LNCaP clone FGC (cell line): Measurements from ENCODE around the gene P4HA3.

ENCODE experiments used
- DNase-seq: peaks from one replicate; pipeline ENCODE4 v3.0.0-alpha.2; 2011; ENCODE audit warnings: low read depth
- H3K4me3 ChIP-seq: 2 replicates; pipeline ENCODE4 v1.5.1; 2011; ENCODE audit warnings: mild to moderate bottlenecking, low read depth, low read length, control low read depth
- TF ChIP-seq, protein P1 (sequence below): IDR thresholded peaks from 2 replicates; pipeline ENCODE4 v1.5.1; 2012; ENCODE audit warnings: mild to moderate bottlenecking; ENCODE audit not compliant: control insufficient read depth, insufficient read depth; ENCODE audit errors: extremely low read depth

P4HA3 gene

DNA sequence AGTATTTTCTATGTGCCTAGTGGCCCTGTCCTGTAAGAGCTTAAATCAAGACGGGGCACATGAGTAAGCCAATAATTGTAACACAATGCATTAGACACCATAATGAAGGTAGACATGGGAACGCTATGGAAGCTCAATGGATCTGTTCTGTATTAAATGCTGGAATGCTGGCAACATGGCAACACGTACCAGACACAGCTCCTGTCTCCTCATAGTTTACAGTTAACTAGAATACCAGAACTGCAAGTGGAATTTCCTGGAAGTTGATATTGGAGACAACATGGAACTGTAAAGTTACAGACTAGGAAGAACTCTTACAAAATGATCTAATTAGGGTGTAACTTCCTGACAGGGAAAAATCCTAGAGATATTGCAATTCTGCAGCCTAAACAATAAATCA is 12.4 kb downstream of the P4HA3 start:
- TF ChIP-seq, protein P1, sequence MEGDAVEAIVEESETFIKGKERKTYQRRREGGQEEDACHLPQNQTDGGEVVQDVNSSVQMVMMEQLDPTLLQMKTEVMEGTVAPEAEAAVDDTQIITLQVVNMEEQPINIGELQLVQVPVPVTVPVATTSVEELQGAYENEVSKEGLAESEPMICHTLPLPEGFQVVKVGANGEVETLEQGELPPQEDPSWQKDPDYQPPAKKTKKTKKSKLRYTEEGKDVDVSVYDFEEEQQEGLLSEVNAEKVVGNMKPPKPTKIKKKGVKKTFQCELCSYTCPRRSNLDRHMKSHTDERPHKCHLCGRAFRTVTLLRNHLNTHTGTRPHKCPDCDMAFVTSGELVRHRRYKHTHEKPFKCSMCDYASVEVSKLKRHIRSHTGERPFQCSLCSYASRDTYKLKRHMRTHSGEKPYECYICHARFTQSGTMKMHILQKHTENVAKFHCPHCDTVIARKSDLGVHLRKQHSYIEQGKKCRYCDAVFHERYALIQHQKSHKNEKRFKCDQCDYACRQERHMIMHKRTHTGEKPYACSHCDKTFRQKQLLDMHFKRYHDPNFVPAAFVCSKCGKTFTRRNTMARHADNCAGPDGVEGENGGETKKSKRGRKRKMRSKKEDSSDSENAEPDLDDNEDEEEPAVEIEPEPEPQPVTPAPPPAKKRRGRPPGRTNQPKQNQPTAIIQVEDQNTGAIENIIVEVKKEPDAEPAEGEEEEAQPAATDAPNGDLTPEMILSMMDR = no peak
- no peak overlapping the region for H3K4me3 ChIP-seq
- no peak for DNase-seq

DNA sequence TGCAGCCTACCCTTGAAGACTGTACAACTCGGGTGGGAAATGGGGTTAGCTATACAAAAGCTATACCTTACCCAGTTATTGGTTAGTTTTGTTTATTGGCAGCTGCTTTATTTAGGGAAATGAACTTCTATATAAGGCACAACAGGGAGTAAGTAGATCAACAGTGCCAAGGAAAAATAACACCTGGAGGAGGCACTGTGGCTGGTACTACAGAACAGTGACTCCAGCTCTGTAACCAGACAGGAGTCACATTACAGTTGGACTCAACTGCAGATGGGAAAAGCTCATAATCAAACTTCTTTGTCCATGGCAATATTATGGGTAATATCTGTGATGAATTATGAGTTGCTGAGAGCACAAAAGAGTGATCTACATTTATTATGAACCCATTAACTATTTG is 14.0 kb downstream of the P4HA3 start:
- TF ChIP-seq, protein P1 = no peak
- H3K4me3 ChIP-seq = no peak overlapping the region
- no peak for DNase-seq

DNA sequence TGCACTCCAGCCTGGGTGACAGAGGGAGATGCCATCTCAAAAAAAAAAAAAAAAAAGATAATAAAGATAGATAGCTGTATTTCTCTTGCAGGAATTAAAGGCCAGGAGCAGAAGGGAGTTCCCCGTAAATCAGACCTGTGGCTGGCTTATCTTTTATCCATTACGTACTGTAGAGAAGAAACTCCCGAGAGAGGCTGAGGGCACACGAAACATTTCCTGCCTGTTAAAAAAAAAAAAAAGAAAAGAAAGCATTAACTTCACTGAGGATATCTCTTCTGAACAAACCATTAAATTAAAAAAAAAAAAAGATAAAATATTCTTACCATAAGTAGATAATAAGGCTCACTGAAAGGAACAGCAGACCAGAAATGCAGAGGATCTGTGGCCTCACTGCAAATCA is 22.5 kb downstream of the P4HA3 start:
- H3K4me3 ChIP-seq = no peak overlapping the region
- DNase-seq = no peak
- TF ChIP-seq, protein P1 = no peak

DNA sequence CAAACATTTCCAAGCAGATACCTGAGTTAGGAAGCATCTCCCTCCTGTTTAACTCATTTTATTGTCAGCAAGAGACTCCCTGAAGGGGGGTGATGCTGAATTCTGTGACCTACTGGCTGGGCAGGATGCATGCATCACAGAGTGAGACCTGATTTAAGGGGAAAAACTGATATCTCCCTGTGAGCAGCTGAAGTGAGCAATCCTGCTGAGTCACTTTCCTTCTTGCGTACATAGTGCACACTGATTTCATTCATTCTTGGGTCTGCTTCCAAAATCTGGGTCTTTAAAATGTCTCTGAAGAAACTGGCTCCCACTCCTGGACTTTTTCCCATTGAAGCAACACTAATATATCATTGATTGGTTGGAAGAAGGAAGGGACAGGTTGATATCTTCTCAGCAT is 23.3 kb downstream of the P4HA3 start:
- TF ChIP-seq, protein P1 = no peak
- peak; percentile 21 for DNase-seq
- no peak overlapping the region for H3K4me3 ChIP-seq

DNA sequence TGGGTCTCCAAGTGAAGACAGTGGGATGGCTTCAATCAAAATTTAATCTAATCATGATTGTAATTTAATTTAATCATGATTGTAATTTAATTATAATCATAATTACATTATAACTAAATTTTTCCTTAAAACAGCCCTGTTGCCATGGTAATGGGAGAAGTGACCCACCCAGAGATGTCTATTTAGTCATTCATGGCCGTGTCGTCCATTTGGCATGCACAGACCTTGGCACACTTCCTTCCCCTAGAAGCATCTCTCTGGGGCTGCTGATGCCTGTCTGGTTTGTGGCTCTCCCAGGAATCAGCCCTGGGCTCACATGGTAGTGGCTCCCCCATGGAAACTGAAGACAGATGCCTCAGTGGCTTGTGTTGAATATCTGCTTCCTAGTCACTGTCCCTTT is 27.0 kb downstream of the P4HA3 start:
- DNase-seq = no peak
- H3K4me3 ChIP-seq = no peak overlapping the region
- TF ChIP-seq, protein P1 = no peak

DNA sequence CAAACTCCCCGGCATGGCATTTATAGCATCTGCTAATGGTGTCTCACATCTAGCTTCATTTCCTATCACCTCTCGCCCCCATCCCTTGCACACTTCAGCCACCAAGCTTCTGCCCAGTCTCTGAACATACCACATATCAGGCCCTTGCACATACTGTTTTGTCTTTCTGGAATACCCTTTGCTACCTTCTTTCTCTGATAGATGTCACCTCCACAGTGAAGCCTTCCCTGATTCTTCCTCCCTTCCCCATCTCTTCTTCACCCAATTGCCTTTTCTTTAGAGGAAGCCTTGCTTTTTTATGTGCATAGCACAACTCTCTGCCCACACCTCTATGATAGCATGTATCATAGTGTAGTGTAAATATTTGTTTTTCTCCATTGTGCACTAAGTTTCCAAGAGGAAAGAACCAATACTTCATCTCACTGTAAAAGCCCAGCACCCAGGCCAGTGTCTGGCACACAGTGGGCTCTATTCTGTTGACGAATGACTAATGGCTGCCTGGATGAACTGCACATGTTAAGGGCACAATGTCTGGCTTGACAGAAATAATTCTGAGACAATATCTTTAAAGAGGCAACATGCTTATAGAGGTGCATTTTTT is 27.8 kb downstream of the P4HA3 start:
- DNase-seq = peak; percentile 23
- no peak overlapping the region for H3K4me3 ChIP-seq
- TF ChIP-seq, protein P1 = no peak

DNA sequence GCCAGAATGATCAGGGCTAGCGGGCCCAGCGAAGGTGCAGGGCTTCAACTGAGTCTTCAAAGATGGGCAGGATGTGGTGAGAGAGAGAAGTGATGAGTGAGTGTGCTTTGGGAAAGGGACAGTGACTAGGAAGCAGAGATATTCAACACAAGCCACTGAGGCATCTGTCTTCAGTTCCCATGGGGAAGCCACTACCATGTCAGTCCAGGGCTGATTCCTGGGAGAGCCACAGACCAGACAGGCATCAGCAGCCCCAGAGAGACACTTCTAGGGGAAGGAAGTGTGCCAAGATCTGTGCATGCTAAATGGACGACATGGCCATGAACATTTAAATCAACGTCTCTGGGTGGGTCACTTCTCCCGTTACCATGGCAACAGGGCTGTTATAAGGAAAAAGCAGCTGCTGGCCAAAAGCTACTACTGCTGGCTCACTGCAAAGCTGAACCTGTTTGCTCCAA is 28.5 kb downstream of the P4HA3 start:
- no peak for DNase-seq
- TF ChIP-seq, protein P1 = no peak
- H3K4me3 ChIP-seq = no peak overlapping the region
